GM10266 (cell line): ENCODE results near the gene EHD4.

Source experiments
- DNase-seq: peaks from one replicate; pipeline ENCODE4 v3.0.0; 2012; ENCODE audit errors: extremely low spot score
- TF ChIP-seq, protein P1 (sequence below): IDR thresholded peaks from 2 replicates; pipeline ENCODE4 v1.5.1; 2012; ENCODE audit warnings: mild to moderate bottlenecking, low read depth; ENCODE audit not compliant: control insufficient read depth, insufficient read depth; ENCODE audit errors: missing control alignments

The EHD4 gene

GRCh38 chr15:41917767-41918430, 54.5 kb downstream of the EHD4 start:
- no peak for DNase-seq
- TF ChIP-seq, protein P1, sequence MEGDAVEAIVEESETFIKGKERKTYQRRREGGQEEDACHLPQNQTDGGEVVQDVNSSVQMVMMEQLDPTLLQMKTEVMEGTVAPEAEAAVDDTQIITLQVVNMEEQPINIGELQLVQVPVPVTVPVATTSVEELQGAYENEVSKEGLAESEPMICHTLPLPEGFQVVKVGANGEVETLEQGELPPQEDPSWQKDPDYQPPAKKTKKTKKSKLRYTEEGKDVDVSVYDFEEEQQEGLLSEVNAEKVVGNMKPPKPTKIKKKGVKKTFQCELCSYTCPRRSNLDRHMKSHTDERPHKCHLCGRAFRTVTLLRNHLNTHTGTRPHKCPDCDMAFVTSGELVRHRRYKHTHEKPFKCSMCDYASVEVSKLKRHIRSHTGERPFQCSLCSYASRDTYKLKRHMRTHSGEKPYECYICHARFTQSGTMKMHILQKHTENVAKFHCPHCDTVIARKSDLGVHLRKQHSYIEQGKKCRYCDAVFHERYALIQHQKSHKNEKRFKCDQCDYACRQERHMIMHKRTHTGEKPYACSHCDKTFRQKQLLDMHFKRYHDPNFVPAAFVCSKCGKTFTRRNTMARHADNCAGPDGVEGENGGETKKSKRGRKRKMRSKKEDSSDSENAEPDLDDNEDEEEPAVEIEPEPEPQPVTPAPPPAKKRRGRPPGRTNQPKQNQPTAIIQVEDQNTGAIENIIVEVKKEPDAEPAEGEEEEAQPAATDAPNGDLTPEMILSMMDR, result no peak

DNA sequence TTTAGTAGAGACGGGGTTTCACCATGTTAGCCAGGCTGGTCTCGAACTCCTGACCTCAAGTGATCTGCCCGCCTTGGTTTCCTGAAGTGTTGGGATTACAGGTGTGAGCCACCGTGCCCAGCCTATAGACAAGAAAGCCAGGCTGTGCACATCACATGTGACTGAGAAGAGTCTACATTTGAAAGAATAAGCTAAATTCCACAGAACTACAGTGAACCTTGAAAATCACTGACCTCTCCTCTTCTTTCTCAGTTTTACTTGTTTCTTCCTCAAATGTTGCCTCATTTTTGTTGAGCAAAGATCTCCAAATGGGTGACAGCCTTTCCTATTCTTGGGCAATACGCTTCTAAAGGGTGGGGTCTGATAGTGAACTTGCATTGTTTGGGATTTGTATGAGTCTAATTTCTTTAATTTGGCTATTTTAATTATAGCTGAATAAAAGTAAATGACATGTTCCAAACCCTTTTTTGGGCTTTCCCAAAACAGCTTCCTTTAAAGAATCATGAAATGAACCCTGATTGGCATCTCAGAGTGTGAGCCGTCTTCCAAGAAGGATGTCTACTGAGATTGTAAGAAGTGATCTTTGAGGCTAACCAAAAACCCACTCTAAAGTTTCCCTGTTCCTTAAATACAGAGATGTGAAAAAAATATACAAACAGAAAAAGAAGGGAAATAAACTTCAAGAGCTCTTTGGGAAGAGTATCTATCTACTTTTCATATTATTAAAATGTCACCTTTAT, 56.9 kb downstream of the EHD4 start:
- TF ChIP-seq, protein P1, result no peak
- DNase-seq, result no peak

DNA sequence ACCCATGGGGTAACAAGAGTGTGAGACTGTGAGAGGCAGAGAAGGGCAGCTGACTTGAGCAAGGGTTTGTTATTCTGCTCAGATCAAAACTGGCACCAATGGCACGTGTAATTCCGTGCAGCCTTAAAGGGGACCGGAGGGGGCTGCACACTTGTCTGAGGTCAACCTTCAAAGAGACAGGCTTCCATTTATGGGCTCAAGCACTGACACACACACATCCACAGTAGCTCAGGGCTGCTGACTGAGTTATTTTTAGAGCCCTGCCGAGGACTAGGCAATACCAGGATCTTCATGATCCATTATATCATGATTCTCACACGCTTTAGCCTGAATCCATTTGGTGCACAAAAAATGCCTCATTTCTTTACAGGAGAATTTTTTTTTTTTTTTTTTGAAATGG, 57.9 kb downstream of the EHD4 start:
- no peak for DNase-seq
- TF ChIP-seq, protein P1, result no peak

- no peak for DNase-seq
- TF ChIP-seq, protein P1, result no peak
Measured at GRCh38 chr15:41913256-41913655, 59.1 kb downstream of the EHD4 start.

DNA sequence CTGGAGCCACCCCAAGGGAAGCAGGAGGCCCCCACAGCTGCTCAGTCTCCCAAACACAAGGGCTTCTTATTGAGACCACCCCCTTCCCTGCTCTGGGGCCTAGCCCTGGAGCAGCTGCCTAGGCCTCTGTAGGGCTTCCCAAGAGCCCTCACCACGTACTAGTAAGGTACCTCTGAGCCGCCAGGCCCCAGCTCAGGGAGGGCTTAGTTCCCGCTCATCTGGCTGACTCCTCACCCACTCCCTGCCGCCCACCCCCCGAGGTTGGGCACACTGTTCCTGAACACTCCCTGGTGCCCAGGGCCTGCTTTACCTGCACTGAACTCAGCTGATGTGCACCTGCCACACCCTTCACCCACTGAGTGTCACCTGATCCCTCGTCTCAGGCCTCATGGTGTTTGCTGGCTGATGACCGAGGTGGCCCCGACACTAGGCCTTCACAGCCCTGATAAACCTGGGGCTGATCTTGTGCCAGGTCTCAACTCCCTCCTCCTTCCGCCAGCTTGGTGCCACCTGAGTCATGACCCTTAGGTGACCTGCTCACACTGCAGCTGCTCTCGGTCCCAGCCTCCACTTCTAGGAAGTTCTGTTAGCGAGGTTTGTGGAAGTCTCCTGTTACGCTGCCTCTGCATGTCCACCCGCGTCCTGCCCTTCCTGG, 60.5 kb downstream of the EHD4 start:
- TF ChIP-seq, protein P1, result no peak
- no peak for DNase-seq

- DNase-seq, result no peak
- TF ChIP-seq, protein P1, result no peak
Measured at GRCh38 chr15:41908736-41909461, 63.5 kb downstream of the EHD4 start.

DNA sequence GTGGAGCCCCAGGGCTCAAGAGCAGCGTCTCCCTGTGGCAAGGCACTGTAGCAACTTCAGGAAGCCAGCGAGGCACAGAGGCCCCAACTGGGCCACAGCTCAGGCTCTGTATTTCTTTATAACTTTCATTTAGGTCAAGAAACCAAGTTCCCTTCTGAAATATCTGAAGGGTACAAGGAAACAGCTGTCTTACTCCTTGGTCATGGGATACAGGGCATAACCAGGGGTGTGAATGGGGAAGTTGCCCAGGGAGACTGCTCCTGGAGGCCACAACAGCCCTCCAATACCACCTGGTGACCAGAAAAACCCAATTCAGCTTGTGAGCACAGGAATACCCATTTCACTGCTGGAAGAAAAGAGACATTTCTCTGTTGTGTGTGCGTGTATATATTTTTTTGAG, 65.2 kb downstream of the EHD4 start:
- TF ChIP-seq, protein P1, result no peak
- DNase-seq, result no peak
